Spleen (tissue), 11 donors: ENCODE data around the gene RFNG. TPM values are rescaled to one million over a fixed set of nuclear protein-coding genes. Genes with fewer than 3 reads are reported as not detected.

Source experiments
- DNase-seq: peaks from one replicate; pipeline ENCODE4 v3.0.0-alpha.2; 2020
- H3K27ac ChIP-seq, 8 donors: fragments of 200-600 bp; sonication (generic) in 7 of 8; 1 replicate in 4 of 8; 2 replicates in 4 of 8; pipeline versions ENCODE4 v1.5.0 to v1.8.0; 2016 to 2021; ENCODE audit warnings: inconsistent platforms in 4 of 8, mild to moderate bottlenecking in 4 of 8, moderate library complexity in 1 of 8
- H3K27me3 ChIP-seq, 7 donors: fragments of 200-600 bp; sonication (generic) in 6 of 7; replicated peaks in 1 of 7; 1 replicate in 4 of 7; 2 replicates in 3 of 7; pipeline versions ENCODE4 v1.5.0 to v1.8.0; 2016 to 2021; ENCODE audit warnings: inconsistent platforms in 3 of 7, mild to moderate bottlenecking in 1 of 7
- H3K36me3 ChIP-seq, 6 donors: fragments of 200-600 bp; sonication (generic) in 5 of 6; 1 replicate in 4 of 6; 2 replicates in 2 of 6; pipeline versions ENCODE4 v1.5.0 to v1.8.0; 2016 to 2021; ENCODE audit warnings: inconsistent platforms in 2 of 6
- H3K4me1 ChIP-seq, 6 donors: fragments of 200-600 bp; sonication (generic) in 5 of 6; 1 replicate in 3 of 6; 2 replicates in 3 of 6; pipeline versions ENCODE4 v1.5.0 to v1.8.0; 2016 to 2021; ENCODE audit warnings: inconsistent platforms in 3 of 6
- H3K4me3 ChIP-seq, 8 donors: fragments of 200-600 bp; sonication (generic) in 7 of 8; 1 replicate in 4 of 8; 2 replicates in 4 of 8; pipeline versions ENCODE4 v1.5.0 to v1.8.0; 2016 to 2021; ENCODE audit warnings: inconsistent platforms in 4 of 8, mild to moderate bottlenecking in 4 of 8, moderate library complexity in 2 of 8
- H3K9me3 ChIP-seq, 8 donors: fragments of 200-600 bp; sonication (generic) in 7 of 8; 1 replicate in 4 of 8; 2 replicates in 4 of 8; pipeline versions ENCODE4 v1.5.0 to v1.8.0; 2016 to 2021; ENCODE audit warnings: inconsistent platforms in 4 of 8
- POLR2A ChIP-seq, 3 donors: fragments of 450-650 bp; IDR thresholded peaks; one replicate each; pipeline ENCODE4 v1.5.1; 2017; ENCODE audit warnings: antibody characterized with exemption in 3 of 3, mild to moderate bottlenecking in 1 of 3
- POLR2AphosphoS5 ChIP-seq, 3 donors: sonication (generic); formaldehyde crosslinking; IDR thresholded peaks; one replicate each; pipeline ENCODE4 v1.5.1; 2017; ENCODE audit warnings: antibody characterized with exemption in 3 of 3
- WGBS, 5 donors: extraction: QIAGEN DNeasy Blood & Tissue Kit in 3 of 5; methylation state at CpG; one replicate each; pipeline versions ENCODE4 v1.1.5 to v1.1.7; 2013 to 2018; 5-methylcytosine and 5-hydroxymethylcytosine counted together
- intact Hi-C: fragments of 100-400 bp; cut with DNase I; formaldehyde crosslinking; loops from one replicate; pipeline ENCODE4 v1.15.0; 2023; ENCODE audit warnings: low total_unique reads
- polyA plus RNA-seq, 3 donors: library from polyadenylated mRNA; stranded (reverse); fragments of 200-250 nt; gene quantifications; one replicate each; pipeline ENCODE4 v1.2.1, GENCODE V29; 2013
- total RNA-seq, 7 donors: library from RNA; depleted of rRNA in 3 of 7; stranded (reverse); fragments of >200 nt in 3 of 7; fragmentation: NEBNext Ultra II Directional in 4 of 7; extraction: Animal tissue kit (Norgen Biotek cat#: 25700) in 4 of 7; gene quantifications; one replicate each; pipeline versions ENCODE4 v1.1.0 to v1.2.1, GENCODE V29; 2016 to 2021
- TF ChIP-seq, protein P1 (sequence below), 11 experiments: fragments of 200-600 bp in 7 of 11; fragments of 450-650 bp in 4 of 11; sonication (generic) in 4 of 11; IDR thresholded peaks in 8 of 11; conservative IDR thresholded peaks in 3 of 11; 1 replicate in 7 of 11; 2 replicates in 4 of 11; pipeline versions ENCODE4 v1.4.0 to v1.8.0; 2016 to 2021; ENCODE audit warnings: antibody characterized with exemption in 11 of 11, inconsistent platforms in 4 of 11, mild to moderate bottlenecking in 1 of 11
- donor health status: healthy with polysubstance abuse.
- donor health status: DM: no; HTN: no; CAD: no; lungs with moderate emphysema.
- donor health status: DM: no; HTN: no; CAD: no.
- donor health status: Bipolar disorder and iron deficiency.
- donor health status: healthy.
- donor health status: DM: no; HTN: no; CAD: no.
- donor health status: DM: yes; HTN: yes; CAD: no.

Gene RFNG
- total and polyA plus RNA-seq, 10 donors: 21.4 to 42.3 (median 27.2) TPM

- Histone ChIP-seq H3K4me1 (peaks cover 0 to 27% (median 15%) of the 10 kb centered on the region in 6 donors), H3K9me3 (no peaks in the 10 kb centered on the region), H3K4me3 (no peak overlapping the region), H3K27ac (no peak overlapping the region), H3K27me3 (no peaks in the 10 kb centered on the region), H3K36me3 (peaks cover 0 to 53% (median 2%) of the 10 kb centered on the region in 6 donors)
- TF ChIP-seq POLR2AphosphoS5 (IDR thresholded peaks at IDR 0.05) (no peak), POLR2A (IDR thresholded peaks at IDR 0.05) (no peak)
- TF ChIP-seq, protein P1, sequence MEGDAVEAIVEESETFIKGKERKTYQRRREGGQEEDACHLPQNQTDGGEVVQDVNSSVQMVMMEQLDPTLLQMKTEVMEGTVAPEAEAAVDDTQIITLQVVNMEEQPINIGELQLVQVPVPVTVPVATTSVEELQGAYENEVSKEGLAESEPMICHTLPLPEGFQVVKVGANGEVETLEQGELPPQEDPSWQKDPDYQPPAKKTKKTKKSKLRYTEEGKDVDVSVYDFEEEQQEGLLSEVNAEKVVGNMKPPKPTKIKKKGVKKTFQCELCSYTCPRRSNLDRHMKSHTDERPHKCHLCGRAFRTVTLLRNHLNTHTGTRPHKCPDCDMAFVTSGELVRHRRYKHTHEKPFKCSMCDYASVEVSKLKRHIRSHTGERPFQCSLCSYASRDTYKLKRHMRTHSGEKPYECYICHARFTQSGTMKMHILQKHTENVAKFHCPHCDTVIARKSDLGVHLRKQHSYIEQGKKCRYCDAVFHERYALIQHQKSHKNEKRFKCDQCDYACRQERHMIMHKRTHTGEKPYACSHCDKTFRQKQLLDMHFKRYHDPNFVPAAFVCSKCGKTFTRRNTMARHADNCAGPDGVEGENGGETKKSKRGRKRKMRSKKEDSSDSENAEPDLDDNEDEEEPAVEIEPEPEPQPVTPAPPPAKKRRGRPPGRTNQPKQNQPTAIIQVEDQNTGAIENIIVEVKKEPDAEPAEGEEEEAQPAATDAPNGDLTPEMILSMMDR (IDR thresholded peaks at IDR 0.05 in 8 of 11, conservative IDR thresholded peaks at IDR 0.05 in 3 of 11): no peak
- intact Hi-C loops: no loop called here
- WGBS, 5 donors: 73 to 95% (median 90%) methylated on average over 2 to 28 of the region's 28 CpGs
- DNase-seq: no peak
Observed at GRCh38 chr17:82008941-82009405, 42.6 kb downstream of the RFNG start.

DNA sequence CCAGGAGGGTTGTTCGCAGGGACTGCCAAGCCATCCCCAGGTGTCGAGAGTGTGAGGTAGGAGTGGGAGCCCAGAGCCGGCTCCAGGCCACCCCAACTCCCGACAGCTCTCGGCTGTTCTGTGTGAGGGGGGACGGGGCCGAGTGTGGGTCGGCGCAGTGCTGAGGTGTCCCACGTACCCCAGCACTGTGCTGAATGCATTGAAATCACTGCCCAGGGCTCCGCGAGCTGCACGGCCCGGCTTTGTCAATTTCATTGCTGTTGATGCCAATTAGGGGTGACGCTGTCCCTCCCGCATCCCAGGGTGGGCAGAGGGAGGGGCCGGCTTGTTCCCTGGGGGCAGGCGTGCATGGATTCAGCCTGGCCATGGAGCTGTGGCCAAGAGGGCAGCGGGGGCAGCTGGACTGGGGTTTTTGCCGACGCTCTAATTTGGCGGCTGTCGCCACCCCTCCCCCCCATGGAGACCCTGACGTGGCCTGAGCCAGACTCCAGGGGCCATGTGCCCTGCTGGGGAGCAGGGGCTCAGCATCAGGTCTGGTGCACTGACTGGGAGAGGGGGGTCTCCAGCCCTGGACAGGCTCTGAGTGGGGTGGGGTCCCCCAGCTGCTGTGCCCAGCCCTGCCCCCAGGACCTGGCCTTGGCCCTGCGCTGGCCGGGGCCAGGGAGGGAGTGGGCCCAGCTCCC, 43.2 kb downstream of the RFNG start:
- 90 to 95% (median 93%) methylated on average over 15 to 26 of the region's 26 CpGs for WGBS, 5 donors
- no peak overlapping the region for H3K27ac ChIP-seq
- H3K27me3 ChIP-seq: no peaks in the 10 kb centered on the region
- no peak for DNase-seq
- intact Hi-C loops: no loop called here
- TF ChIP-seq POLR2AphosphoS5 (IDR thresholded peaks at IDR 0.05): no peak
- TF ChIP-seq, protein P1 (IDR thresholded peaks at IDR 0.05 in 8 of 11, conservative IDR thresholded peaks at IDR 0.05 in 3 of 11): no peak
- TF ChIP-seq POLR2A (IDR thresholded peaks at IDR 0.05): no peak
- H3K9me3 ChIP-seq: no peaks in the 10 kb centered on the region
- H3K4me1 ChIP-seq: peaks cover 0 to 26% (median 14%) of the 10 kb centered on the region in 6 donors
- H3K4me3 ChIP-seq: no peak overlapping the region
- H3K36me3 ChIP-seq: peaks cover 0 to 52% (median 2%) of the 10 kb centered on the region in 6 donors

GRCh38 chr17:82007495-82008257, 43.9 kb downstream of the RFNG start:
- TF ChIP-seq, protein P1 (IDR thresholded peaks at IDR 0.05 in 8 of 11, conservative IDR thresholded peaks at IDR 0.05 in 3 of 11): no peak
- no peak for TF ChIP-seq POLR2AphosphoS5 (IDR thresholded peaks at IDR 0.05)
- Histone ChIP-seq H3K27ac (no peak overlapping the region), H3K4me1 (peaks cover 0 to 21% (median 7%) of the 10 kb centered on the region in 6 donors), H3K4me3 (no peak overlapping the region), H3K36me3 (peaks cover 0 to 45% (median 2%) of the 10 kb centered on the region in 6 donors), H3K27me3 (no peaks in the 10 kb centered on the region), H3K9me3 (no peaks in the 10 kb centered on the region)
- no peak for DNase-seq
- intact Hi-C loops: no loop called here
- WGBS, 5 donors: 68 to 93% (median 87%) methylated on average over 12 to 30 of the region's 30 CpGs

GRCh38 chr17:82007228-82007494, 44.5 kb downstream of the RFNG start:
- Histone ChIP-seq H3K27me3 (no peaks in the 10 kb centered on the region), H3K36me3 (peaks cover 0 to 40% (median 2%) of the 10 kb centered on the region in 6 donors), H3K4me1 (peaks cover 0 to 16% (median 4%) of the 10 kb centered on the region in 6 donors), H3K27ac (no peak overlapping the region), H3K4me3 (no peak overlapping the region), H3K9me3 (no peaks in the 10 kb centered on the region)
- intact Hi-C loops: no loop called here
- TF ChIP-seq POLR2AphosphoS5 (IDR thresholded peaks at IDR 0.05) (no peak), POLR2A (IDR thresholded peaks at IDR 0.05) (no peak)
- TF ChIP-seq, protein P1 (IDR thresholded peaks at IDR 0.05 in 8 of 11, conservative IDR thresholded peaks at IDR 0.05 in 3 of 11): no peak
- DNase-seq: no peak
- WGBS, 5 donors: 87 to 100% (median 96%) methylated on average over 1 to 6 of the region's 6 CpGs
